Measurements from ENCODE around the gene NSFL1C. TPM values are rescaled to one million over a fixed set of nuclear protein-coding genes. Genes with fewer than 3 reads are reported as not detected.

NSFL1C gene
- total RNA-seq, 1 donor from 2014 or later = 80.1 TPM

DNA sequence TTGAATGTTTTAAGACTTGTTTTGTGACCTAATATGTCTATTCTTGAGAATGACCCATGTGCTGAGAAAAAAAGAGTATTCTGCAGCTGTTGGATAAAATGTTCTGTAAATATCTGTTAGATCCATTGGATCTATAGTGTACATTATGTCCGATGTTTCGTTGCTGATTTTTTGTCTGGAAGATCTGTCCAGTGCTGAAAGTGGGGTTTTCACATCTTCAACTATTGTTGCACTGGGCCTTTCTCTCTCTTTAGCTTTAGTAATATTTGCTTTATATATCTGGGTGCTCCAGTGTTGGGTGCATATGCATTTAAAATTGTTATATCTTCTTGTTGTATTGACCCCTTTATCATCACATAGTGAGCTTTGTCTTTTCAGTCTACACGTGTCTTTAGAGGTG, 30.3 kb upstream of the NSFL1C start:
- H3K9me3 Mint-ChIP-seq (ENCODE audit: unreplicated experiment) = peaks cover 5% of the 10 kb centered on the region
- no peak for DNase-seq (ENCODE audit: extremely low spot score, unreplicated experiment)

DNA sequence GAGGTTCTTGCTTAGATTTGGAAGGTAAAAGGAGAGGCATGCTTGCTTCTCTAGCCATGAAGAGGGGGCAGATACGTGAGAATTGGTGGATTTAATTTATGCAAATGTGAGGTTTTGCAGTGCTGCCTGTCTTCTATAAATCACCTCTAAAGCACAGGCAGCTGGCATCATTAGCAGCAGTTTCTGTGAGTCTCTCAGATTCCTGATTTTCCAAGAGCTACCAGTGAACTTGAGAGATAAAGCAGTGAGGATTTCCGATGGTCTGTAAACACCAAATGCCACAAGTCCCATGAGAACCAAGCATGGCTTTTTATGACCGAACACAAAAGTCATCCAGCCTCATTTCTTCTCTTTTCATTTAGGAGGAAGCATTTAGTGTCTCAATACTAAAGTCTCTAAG, 27.8 kb upstream of the NSFL1C start:
- peaks cover 58% of the 10 kb centered on the region for H3K27me3 Mint-ChIP-seq (ENCODE audit: unreplicated experiment)
- H3K9me3 Mint-ChIP-seq (ENCODE audit: unreplicated experiment) = peaks cover 5% of the 10 kb centered on the region
- H3K4me1 Mint-ChIP-seq (ENCODE audit: unreplicated experiment) = no peaks in the 10 kb centered on the region

More for the DNA sequence above, 30.3 kb upstream of the NSFL1C start:
- TF ChIP-seq CTCF (IDR thresholded peaks at IDR 0.05) = no peak
- H3K27me3 Mint-ChIP-seq (ENCODE audit: unreplicated experiment) = peaks cover 67% of the 10 kb centered on the region
- H3K36me3 Mint-ChIP-seq (ENCODE audit: unreplicated experiment) = no peaks in the 10 kb centered on the region
- H3K27ac Mint-ChIP-seq (ENCODE audit: unreplicated experiment) = no peak overlapping the region
- no peak overlapping the region for H3K4me3 Mint-ChIP-seq (ENCODE audit: unreplicated experiment)
- no peaks in the 10 kb centered on the region for H3K4me1 Mint-ChIP-seq (ENCODE audit: unreplicated experiment)

GRCh38 chr20:1493536-1493935, 26.9 kb upstream of the NSFL1C start:
- no peak for TF ChIP-seq CTCF (IDR thresholded peaks at IDR 0.05)
- no peak overlapping the region for H3K27ac Mint-ChIP-seq (ENCODE audit: unreplicated experiment)
- H3K9me3 Mint-ChIP-seq (ENCODE audit: unreplicated experiment) = peaks cover 5% of the 10 kb centered on the region

More for the DNA sequence above, 27.8 kb upstream of the NSFL1C start:
- no peak for TF ChIP-seq CTCF (IDR thresholded peaks at IDR 0.05)
- Mint-ChIP-seq H3K27ac (ENCODE audit: unreplicated experiment) (no peak overlapping the region), H3K36me3 (ENCODE audit: unreplicated experiment) (no peaks in the 10 kb centered on the region), H3K4me3 (ENCODE audit: unreplicated experiment) (no peak overlapping the region)
- DNase-seq (ENCODE audit: extremely low spot score, unreplicated experiment) = no peak

GRCh38 chr20:1491860-1492642, 25.4 kb upstream of the NSFL1C start:
- H3K27me3 Mint-ChIP-seq (ENCODE audit: unreplicated experiment) = peaks cover 60% of the 10 kb centered on the region
- no peak overlapping the region for H3K27ac Mint-ChIP-seq (ENCODE audit: unreplicated experiment)
- H3K4me1 Mint-ChIP-seq (ENCODE audit: unreplicated experiment) = no peaks in the 10 kb centered on the region
- TF ChIP-seq CTCF (IDR thresholded peaks at IDR 0.05) = no peak
- no peaks in the 10 kb centered on the region for H3K36me3 Mint-ChIP-seq (ENCODE audit: unreplicated experiment)
- no peak for DNase-seq (ENCODE audit: extremely low spot score, unreplicated experiment)
- no peaks in the 10 kb centered on the region for H3K9me3 Mint-ChIP-seq (ENCODE audit: unreplicated experiment)
- no peak overlapping the region for H3K4me3 Mint-ChIP-seq (ENCODE audit: unreplicated experiment)

More at GRCh38 chr20:1493536-1493935, 26.9 kb upstream of the NSFL1C start:
- peaks cover 59% of the 10 kb centered on the region for H3K27me3 Mint-ChIP-seq (ENCODE audit: unreplicated experiment)
- H3K4me1 Mint-ChIP-seq (ENCODE audit: unreplicated experiment) = no peaks in the 10 kb centered on the region
- no peak for DNase-seq (ENCODE audit: extremely low spot score, unreplicated experiment)
- H3K4me3 Mint-ChIP-seq (ENCODE audit: unreplicated experiment) = no peak overlapping the region
- H3K36me3 Mint-ChIP-seq (ENCODE audit: unreplicated experiment) = no peaks in the 10 kb centered on the region

GRCh38 chr20:1491281-1491840, 24.7 kb upstream of the NSFL1C start, which contains the start of gene SIRPB2:
TSS of gene SIRPB2 (minus strand) at chr20:1491420. CDS start at chr20:1491359, 61 bp downstream.
- H3K9me3 Mint-ChIP-seq (ENCODE audit: unreplicated experiment) = no peaks in the 10 kb centered on the region
- no peak within 1 kb of the TSS for H3K4me3 Mint-ChIP-seq (ENCODE audit: unreplicated experiment)
- H3K27ac Mint-ChIP-seq (ENCODE audit: unreplicated experiment) = no peak within 1 kb of the TSS
- no peak for TF ChIP-seq CTCF (IDR thresholded peaks at IDR 0.05)
- no peaks in the 10 kb centered on the region for H3K36me3 Mint-ChIP-seq (ENCODE audit: unreplicated experiment)
- H3K4me1 Mint-ChIP-seq (ENCODE audit: unreplicated experiment) = no peaks in the 10 kb centered on the region
- peaks cover 58% of the 10 kb centered on the region for H3K27me3 Mint-ChIP-seq (ENCODE audit: unreplicated experiment)
- no peak for DNase-seq (ENCODE audit: extremely low spot score, unreplicated experiment)
